HepG2 (cell line): Measurements from ENCODE around the gene CLCN2. TPM values are rescaled to one million over a fixed set of nuclear protein-coding genes. Genes with fewer than 3 reads are reported as not detected.
A peak's percentile ranks its signal among the peaks of the same experiment; 100 is the strongest.

ENCODE experiments used
- CENPX ChIP-seq: sonication (generic); formaldehyde crosslinking; IDR thresholded peaks from 2 replicates; pipeline ENCODE4 v1.9.0; 2021; ENCODE audit warnings: mild to moderate bottlenecking, missing genetic modification reagents, moderate library complexity
- CREB1 ChIP-seq, 2 experiments: fragments of 450-650 bp in 1 of 2; IDR thresholded peaks; 2 replicates each; pipeline ENCODE4 v1.6.1; 2016 to 2017; ENCODE audit warnings: control low read depth in 1 of 2, mild to moderate bottlenecking in 1 of 2, missing compliant biosample characterization in 1 of 2, missing genetic modification characterization in 1 of 2
- GPN1 ChIP-seq: sonication (generic); formaldehyde crosslinking; IDR thresholded peaks from 2 replicates; pipeline ENCODE4 v1.5.1; 2020; ENCODE audit warnings: missing genetic modification reagents, borderline replicate concordance
- HOXA9 ChIP-seq: sonication (generic); formaldehyde crosslinking; IDR thresholded peaks from 2 replicates; pipeline ENCODE4 v1.8.1; 2022; ENCODE audit warnings: missing genetic modification reagents, mild to moderate bottlenecking, moderate library complexity, borderline replicate concordance
- HOXD1 ChIP-seq: sonication (generic); formaldehyde crosslinking; IDR thresholded peaks from 2 replicates; pipeline ENCODE4 v1.5.0; 2020; ENCODE audit warnings: missing genetic modification reagents
- ISL2 ChIP-seq: sonication (generic); formaldehyde crosslinking; IDR thresholded peaks from 2 replicates; pipeline ENCODE4 v1.5.0; 2020; ENCODE audit warnings: missing genetic modification reagents
- KLF12 ChIP-seq: sonication (generic); formaldehyde crosslinking; IDR thresholded peaks from 2 replicates; pipeline ENCODE4 v1.4.0; 2020; ENCODE audit warnings: missing genetic modification reagents, borderline replicate concordance
- KMT2B ChIP-seq: IDR thresholded peaks from 2 replicates; pipeline ENCODE4 v1.6.1; 2016; ENCODE audit warnings: missing genetic modification reagents, missing compliant biosample characterization
- MBNL3 ChIP-seq: fragments of 250-450 bp; sonication (Bioruptor Pico); conservative IDR thresholded peaks from 2 replicates; pipeline ENCODE4 v1.8.0; 2022; ENCODE audit warnings: mild to moderate bottlenecking, inconsistent platforms
- NFE2 ChIP-seq: sonication (generic); formaldehyde crosslinking; IDR thresholded peaks from 2 replicates; pipeline ENCODE4 v1.4.0; 2020; ENCODE audit warnings: missing genetic modification reagents
- POGZ ChIP-seq: sonication (generic); formaldehyde crosslinking; IDR thresholded peaks from 2 replicates; pipeline ENCODE4 v1.4.0; 2020; ENCODE audit warnings: mild to moderate bottlenecking, missing genetic modification reagents
- POLR2AphosphoS5 ChIP-seq: IDR thresholded peaks from 2 replicates; pipeline ENCODE4 v1.6.1; 2012; ENCODE audit warnings: low read depth, low read length
- POLR2G ChIP-seq: fragments of 200-400 bp; formaldehyde crosslinking; IDR thresholded peaks from 2 replicates; pipeline ENCODE4 v1.6.1; 2018; ENCODE audit warnings: mild to moderate bottlenecking, low read depth, low read length, moderate library complexity
- SMARCE1 ChIP-seq: fragments of 450-650 bp; IDR thresholded peaks from 2 replicates; pipeline ENCODE4 v1.6.1; 2017; ENCODE audit warnings: borderline replicate concordance
- TFDP1 ChIP-seq: IDR thresholded peaks from 2 replicates; pipeline ENCODE4 v1.6.1; 2016; ENCODE audit warnings: missing compliant biosample characterization, missing genetic modification reagents, borderline replicate concordance
- THAP8 ChIP-seq: sonication (generic); formaldehyde crosslinking; IDR thresholded peaks from 2 replicates; pipeline ENCODE4 v1.5.1; 2020; ENCODE audit warnings: missing genetic modification reagents, mild to moderate bottlenecking, borderline replicate concordance
- ZFP90 ChIP-seq: sonication (generic); formaldehyde crosslinking; IDR thresholded peaks from 2 replicates; pipeline ENCODE4 v1.8.0; 2022; ENCODE audit warnings: missing genetic modification reagents, mild to moderate bottlenecking, inconsistent platforms, borderline replicate concordance
- ZNF160 ChIP-seq: sonication (generic); formaldehyde crosslinking; IDR thresholded peaks from 2 replicates; pipeline ENCODE4 v1.8.0; 2022; ENCODE audit warnings: mild to moderate bottlenecking, inconsistent platforms, missing genetic modification reagents
- ZNF180 ChIP-seq: sonication (generic); formaldehyde crosslinking; IDR thresholded peaks from 2 replicates; pipeline ENCODE4 v1.4.0; 2020; ENCODE audit warnings: low read depth, missing genetic modification reagents, borderline replicate concordance
- ZNF44 ChIP-seq: sonication (generic); formaldehyde crosslinking; IDR thresholded peaks from 2 replicates; pipeline ENCODE4 v1.5.1; 2020; ENCODE audit warnings: mild to moderate bottlenecking, missing genetic modification reagents
- ZNF510 ChIP-seq: sonication (generic); formaldehyde crosslinking; IDR thresholded peaks from 2 replicates; pipeline ENCODE4 v1.4.0; 2020; ENCODE audit warnings: low read depth, mild to moderate bottlenecking, missing genetic modification reagents
- ZNF550 ChIP-seq: sonication (generic); formaldehyde crosslinking; IDR thresholded peaks from 2 replicates; pipeline ENCODE4 v1.4.0; 2020; ENCODE audit warnings: mild to moderate bottlenecking, missing genetic modification reagents, borderline replicate concordance
- ZNF562 ChIP-seq: sonication (generic); formaldehyde crosslinking; IDR thresholded peaks from 2 replicates; pipeline ENCODE4 v1.8.0; 2022; ENCODE audit warnings: missing genetic modification reagents, borderline replicate concordance
- ZNF891 ChIP-seq: sonication (generic); formaldehyde crosslinking; IDR thresholded peaks from 2 replicates; pipeline ENCODE4 v1.5.0; 2020; ENCODE audit warnings: mild to moderate bottlenecking, missing genetic modification reagents
- polyA plus RNA-seq, 8 experiments: library from polyadenylated mRNA; depleted of rRNA in 3 of 8; stranded (reverse) in 7 of 8; unstranded in 1 of 8; fragments of >200 nt; fragmentation: Illumina TruSeq in 4 of 8; extraction: Trizol in 4 of 8; gene quantifications; 2 replicates each; pipeline versions ENCODE4 v1.2.1 to v1.2.3, GENCODE V29; 2011 to 2016; ENCODE audit warnings: low read depth in 4 of 8, missing spikeins in 1 of 8, mixed read lengths in 1 of 8; ENCODE audit not compliant: insufficient read depth in 1 of 8
- total RNA-seq, 5 experiments: library from RNA; depleted of rRNA; stranded (reverse); fragments of >200 nt; fragmentation: Illumina TruSeq; extraction: Trizol; gene quantifications; 2 replicates each; pipeline ENCODE4 v1.2.3, GENCODE V29; 2016; ENCODE audit warnings: low read depth in 1 of 5
- TF ChIP-seq, protein P1 (sequence below): sonication (generic); formaldehyde crosslinking; conservative IDR thresholded peaks from 2 replicates; pipeline ENCODE4 v1.8.0; 2022; ENCODE audit warnings: mild to moderate bottlenecking, moderate library complexity, missing genetic modification reagents
- TF ChIP-seq, protein P2 (sequence below): sonication (generic); formaldehyde crosslinking; IDR thresholded peaks from 2 replicates; pipeline ENCODE4 v1.4.0; 2020; ENCODE audit warnings: missing genetic modification reagents

The CLCN2 gene
- total and polyA plus RNA-seq, 2 of the 13 experiments (the other 11 are each of a cell fraction or from before 2014, with no cell fraction given) = 11.4 to 13.5 TPM

- TF ChIP-seq HOXA9 (CRISPR knock-in tag) (no peak), CENPX (CRISPR knock-in tag) (no peak), MBNL3 (CRISPR knock-in tag) (no peak), SMARCE1 (no peak), POLR2G (peak; percentile 86), THAP8 (no peak), ZNF562 (CRISPR knock-in tag) (no peak), HOXD1 (0 out of 2 replicates have a peak, but pooled peaks have one; percentile 19), ZNF510 (CRISPR knock-in tag) (peak; percentile 72; the same call in 1 of the 2 replicates), ZNF891 (CRISPR knock-in tag) (peak; percentile 69), ZFP90 (CRISPR knock-in tag) (no peak), TFDP1 (no peak), ZNF160 (CRISPR knock-in tag) (no peak), NFE2 (CRISPR knock-in tag) (no peak), ZNF550 (CRISPR knock-in tag) (no peak), POGZ (CRISPR knock-in tag) (no peak), POLR2AphosphoS5 (peak; percentile 92), ZNF180 (CRISPR knock-in tag) (no peak), ISL2 (0 out of 2 replicates have a peak, but pooled peaks have one; percentile 67), ZNF44 (CRISPR knock-in tag) (no peak; the same call in 1 of the 2 replicates), KMT2B (peak; percentile 42), CREB1 (IDR thresholded peaks at IDR 0.05) (peak; percentile 85), CREB1 (CRISPR knock-in tag; IDR thresholded peaks at IDR 0.05) (peak; percentile 98), KLF12 (no peak), GPN1 (CRISPR knock-in tag) (no peak)
- TF ChIP-seq, protein P1, sequence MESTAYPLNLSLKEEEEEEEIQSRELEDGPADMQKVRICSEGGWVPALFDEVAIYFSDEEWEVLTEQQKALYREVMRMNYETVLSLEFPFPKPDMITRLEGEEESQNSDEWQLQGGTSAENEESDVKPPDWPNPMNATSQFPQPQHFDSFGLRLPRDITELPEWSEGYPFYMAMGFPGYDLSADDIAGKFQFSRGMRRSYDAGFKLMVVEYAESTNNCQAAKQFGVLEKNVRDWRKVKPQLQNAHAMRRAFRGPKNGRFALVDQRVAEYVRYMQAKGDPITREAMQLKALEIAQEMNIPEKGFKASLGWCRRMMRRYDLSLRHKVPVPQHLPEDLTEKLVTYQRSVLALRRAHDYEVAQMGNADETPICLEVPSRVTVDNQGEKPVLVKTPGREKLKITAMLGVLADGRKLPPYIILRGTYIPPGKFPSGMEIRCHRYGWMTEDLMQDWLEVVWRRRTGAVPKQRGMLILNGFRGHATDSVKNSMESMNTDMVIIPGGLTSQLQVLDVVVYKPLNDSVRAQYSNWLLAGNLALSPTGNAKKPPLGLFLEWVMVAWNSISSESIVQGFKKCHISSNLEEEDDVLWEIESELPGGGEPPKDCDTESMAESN (CRISPR knock-in tag) = peak; percentile 84
- TF ChIP-seq, protein P2, sequence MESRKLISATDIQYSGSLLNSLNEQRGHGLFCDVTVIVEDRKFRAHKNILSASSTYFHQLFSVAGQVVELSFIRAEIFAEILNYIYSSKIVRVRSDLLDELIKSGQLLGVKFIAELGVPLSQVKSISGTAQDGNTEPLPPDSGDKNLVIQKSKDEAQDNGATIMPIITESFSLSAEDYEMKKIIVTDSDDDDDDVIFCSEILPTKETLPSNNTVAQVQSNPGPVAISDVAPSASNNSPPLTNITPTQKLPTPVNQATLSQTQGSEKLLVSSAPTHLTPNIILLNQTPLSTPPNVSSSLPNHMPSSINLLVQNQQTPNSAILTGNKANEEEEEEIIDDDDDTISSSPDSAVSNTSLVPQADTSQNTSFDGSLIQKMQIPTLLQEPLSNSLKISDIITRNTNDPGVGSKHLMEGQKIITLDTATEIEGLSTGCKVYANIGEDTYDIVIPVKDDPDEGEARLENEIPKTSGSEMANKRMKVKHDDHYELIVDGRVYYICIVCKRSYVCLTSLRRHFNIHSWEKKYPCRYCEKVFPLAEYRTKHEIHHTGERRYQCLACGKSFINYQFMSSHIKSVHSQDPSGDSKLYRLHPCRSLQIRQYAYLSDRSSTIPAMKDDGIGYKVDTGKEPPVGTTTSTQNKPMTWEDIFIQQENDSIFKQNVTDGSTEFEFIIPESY (CRISPR knock-in tag) = no peak
Measured at GRCh38 chr3:184377882-184378445, 16.6 kb upstream of the CLCN2 start, which contains the start of gene THPO (continued).
